Neural progenitor cell (in vitro differentiated cells): ENCODE results near the gene SPATA9. TPM values are rescaled to one million over a fixed set of nuclear protein-coding genes. Genes with fewer than 3 reads are reported as not detected.

Source experiments
- DNase-seq: peaks from one replicate; pipeline ENCODE4 v3.0.0-alpha.2; 2016; ENCODE audit warnings: low spot score
- H2AFZ ChIP-seq: fragments of 200-600 bp; sonication (generic); replicated peaks from 2 replicates; pipeline ENCODE4 v1.6.1; 2016; ENCODE audit warnings: antibody characterized with exemption
- H3F3A ChIP-seq: fragments of 200-600 bp; sonication (generic); 2 replicates; pipeline ENCODE4 v1.6.1; 2016; ENCODE audit warnings: antibody characterized with exemption, low read depth
- H3K27ac ChIP-seq: fragments of 200-600 bp; sonication (generic); 2 replicates; pipeline ENCODE4 v1.5.1; 2016; ENCODE audit warnings: mild to moderate bottlenecking
- H3K27me3 ChIP-seq: fragments of 200-600 bp; sonication (generic); 2 replicates; pipeline ENCODE4 v1.6.1; 2016; ENCODE audit warnings: mild to moderate bottlenecking, moderate library complexity
- H3K36me3 ChIP-seq: fragments of 200-600 bp; sonication (generic); 2 replicates; pipeline ENCODE4 v1.5.1; 2016
- H3K4me1 ChIP-seq: fragments of 200-600 bp; sonication (generic); 2 replicates; pipeline ENCODE4 v1.6.1; 2016; ENCODE audit warnings: mixed run types
- H3K4me2 ChIP-seq: fragments of 200-600 bp; sonication (generic); 2 replicates; pipeline ENCODE4 v1.6.1; 2016
- H3K4me3 ChIP-seq: fragments of 200-600 bp; sonication (generic); 2 replicates; pipeline ENCODE4 v1.5.1; 2016
- H3K79me2 ChIP-seq: fragments of 200-600 bp; sonication (generic); 2 replicates; pipeline ENCODE4 v1.6.1; 2016; ENCODE audit warnings: low read depth
- H3K9ac ChIP-seq: fragments of 200-600 bp; sonication (generic); 2 replicates; pipeline ENCODE4 v1.6.1; 2016
- H3K9me3 ChIP-seq: fragments of 200-600 bp; sonication (generic); 2 replicates; pipeline ENCODE4 v1.5.1; 2016; ENCODE audit warnings: low read depth
- H4K20me1 ChIP-seq: fragments of 200-600 bp; sonication (generic); 2 replicates; pipeline ENCODE4 v1.6.1; 2016; ENCODE audit warnings: low read depth
- H3K27ac Mint-ChIP-seq: 3 replicates; pipeline ENCODE4 v1.8.0; 2021; ENCODE audit warnings: mixed read lengths
- H3K27me3 Mint-ChIP-seq: 2 replicates; pipeline ENCODE4 v1.8.0; 2022; ENCODE audit warnings: low read depth, mild to moderate bottlenecking, inconsistent platforms, moderate library complexity, mixed read lengths; ENCODE audit not compliant: insufficient read depth
- H3K36me3 Mint-ChIP-seq: 3 replicates; pipeline ENCODE4 v1.8.0; 2021; ENCODE audit warnings: mixed read lengths
- H3K4me1 Mint-ChIP-seq: 3 replicates; pipeline ENCODE4 v1.8.0; 2021; ENCODE audit warnings: mixed read lengths
- H3K4me3 Mint-ChIP-seq: 3 replicates; pipeline ENCODE4 v1.8.0; 2021; ENCODE audit warnings: mild to moderate bottlenecking, moderate library complexity, mixed read lengths
- H3K9me3 Mint-ChIP-seq: 3 replicates; pipeline ENCODE4 v1.8.0; 2020; ENCODE audit warnings: mixed read lengths
- CTCF ChIP-seq: fragments of 200-600 bp; sonication (generic); IDR thresholded peaks from 2 replicates; pipeline ENCODE4 v1.5.1; 2017; ENCODE audit warnings: antibody characterized with exemption, mild to moderate bottlenecking
- EZH2 ChIP-seq: fragments of 200-600 bp; sonication (generic); IDR thresholded peaks from 2 replicates; pipeline ENCODE4 v1.6.1; 2017; ENCODE audit warnings: antibody characterized with exemption, mild to moderate bottlenecking, moderate library complexity
- EZH2phosphoT487 ChIP-seq: fragments of 200-600 bp; sonication (generic); IDR thresholded peaks from 2 replicates; pipeline ENCODE4 v1.6.1; 2017; ENCODE audit warnings: antibody characterized with exemption
- total RNA-seq: library from RNA; depleted of rRNA; stranded (reverse); fragments of >200 nt; gene quantifications from 2 replicates; pipeline ENCODE4 v1.2.3, GENCODE V29; 2015; ENCODE audit warnings: low replicate concordance

The SPATA9 gene
- total RNA-seq, 1 donor from 2014 or later: not detected

- H3F3A ChIP-seq: peaks cover 12% of the 10 kb centered on the region
- H3K9ac ChIP-seq: no peak overlapping the region
- peaks cover 13% of the 10 kb centered on the region for H3K4me1 ChIP-seq
- no peak overlapping the region for H2AFZ ChIP-seq
- no peaks in the 10 kb centered on the region for H3K9me3 ChIP-seq
- no peak overlapping the region for H3K27ac ChIP-seq
- DNase-seq: no peak
- H3K36me3 ChIP-seq: no peaks in the 10 kb centered on the region
- H3K27me3 ChIP-seq: peaks cover 69% of the 10 kb centered on the region
- no peaks in the 10 kb centered on the region for H3K79me2 ChIP-seq
- H4K20me1 ChIP-seq: no peaks in the 10 kb centered on the region
- H3K27ac Mint-ChIP-seq: no peak overlapping the region
- TF ChIP-seq EZH2phosphoT487 (no peak), CTCF (no peak), EZH2 (no peak)
- H3K4me2 ChIP-seq: peak overlapping the region; percentile 96
- H3K4me3 ChIP-seq: peak overlapping the region; percentile 51
- H3K9me3 Mint-ChIP-seq: no peaks in the 10 kb centered on the region
- H3K4me1 Mint-ChIP-seq: peaks cover 12% of the 10 kb centered on the region
- peaks cover 35% of the 10 kb centered on the region for H3K27me3 Mint-ChIP-seq
- peak overlapping the region; percentile 90 for H3K4me3 Mint-ChIP-seq
- peaks cover 2% of the 10 kb centered on the region for H3K36me3 Mint-ChIP-seq
Measured at GRCh38 chr5:95619096-95619495, 63.7 kb downstream of the SPATA9 start.

GRCh38 chr5:95617057-95617456, 65.7 kb downstream of the SPATA9 start:
- no peak overlapping the region for H3K4me3 Mint-ChIP-seq
- no peak overlapping the region for H3K27ac Mint-ChIP-seq
- H3K9ac ChIP-seq: no peak overlapping the region
- H3K4me3 ChIP-seq: no peak overlapping the region
- peaks cover 3% of the 10 kb centered on the region for H3K9me3 ChIP-seq
- H3F3A ChIP-seq: peaks cover 12% of the 10 kb centered on the region
- no peak overlapping the region for H2AFZ ChIP-seq
- H3K27me3 Mint-ChIP-seq: peaks cover 30% of the 10 kb centered on the region
- peaks cover 9% of the 10 kb centered on the region for H3K9me3 Mint-ChIP-seq
- peaks cover 2% of the 10 kb centered on the region for H3K36me3 Mint-ChIP-seq
- H3K4me2 ChIP-seq: no peak overlapping the region
- no peaks in the 10 kb centered on the region for H3K79me2 ChIP-seq
- H3K27ac ChIP-seq: no peak overlapping the region
- H3K4me1 Mint-ChIP-seq: peaks cover 12% of the 10 kb centered on the region
- H3K4me1 ChIP-seq: peaks cover 13% of the 10 kb centered on the region
- no peaks in the 10 kb centered on the region for H4K20me1 ChIP-seq
- H3K36me3 ChIP-seq: no peaks in the 10 kb centered on the region
- peaks cover 50% of the 10 kb centered on the region for H3K27me3 ChIP-seq
- DNase-seq: no peak
- TF ChIP-seq EZH2: no peak
- no peak for TF ChIP-seq CTCF
- TF ChIP-seq EZH2phosphoT487: no peak

- H3K27ac ChIP-seq: no peak overlapping the region
- no peak overlapping the region for H3K9ac ChIP-seq
- peaks cover 31% of the 10 kb centered on the region for H3K27me3 ChIP-seq
- Mint-ChIP-seq H3K27me3 (peaks cover 25% of the 10 kb centered on the region), H3K9me3 (peaks cover 9% of the 10 kb centered on the region), H3K27ac (no peak overlapping the region), H3K4me1 (peaks cover 8% of the 10 kb centered on the region), H3K4me3 (no peak overlapping the region), H3K36me3 (peaks cover 2% of the 10 kb centered on the region)
- no peak for DNase-seq
- TF ChIP-seq EZH2: no peak
- no peak for TF ChIP-seq CTCF
- no peak for TF ChIP-seq EZH2phosphoT487
- peaks cover 3% of the 10 kb centered on the region for H3K9me3 ChIP-seq
- H3F3A ChIP-seq: no peaks in the 10 kb centered on the region
- H3K36me3 ChIP-seq: no peaks in the 10 kb centered on the region
- H2AFZ ChIP-seq: no peak overlapping the region
- H3K4me3 ChIP-seq: no peak overlapping the region
- H3K4me2 ChIP-seq: no peak overlapping the region
- peaks cover 11% of the 10 kb centered on the region for H3K4me1 ChIP-seq
- no peaks in the 10 kb centered on the region for H3K79me2 ChIP-seq
- no peaks in the 10 kb centered on the region for H4K20me1 ChIP-seq
Measured at GRCh38 chr5:95615164-95615467, 67.7 kb downstream of the SPATA9 start.
